HepG2 (cell line): ENCODE data around the gene VPS13D. TPM values are rescaled to one million over a fixed set of nuclear protein-coding genes. Genes with fewer than 3 reads are reported as not detected.

Experiments used
- DMAP1 ChIP-seq: IDR thresholded peaks from 2 replicates; pipeline ENCODE4 v1.6.1; 2016
- E2F2 ChIP-seq: sonication (generic); formaldehyde crosslinking; IDR thresholded peaks from 2 replicates; pipeline ENCODE4 v1.4.0; 2020; ENCODE audit warnings: missing genetic modification reagents, borderline replicate concordance
- HNF4G ChIP-seq, 2 experiments: sonication (generic) in 1 of 2; formaldehyde crosslinking in 1 of 2; IDR thresholded peaks; 2 replicates each; pipeline versions ENCODE4 v1.4.0 to v1.6.1; 2011 to 2020; ENCODE audit warnings: borderline replicate concordance in 2 of 2, low read depth in 2 of 2, mild to moderate bottlenecking in 2 of 2, low read length in 1 of 2, missing genetic modification reagents in 1 of 2, moderate library complexity in 1 of 2
- KDM6A ChIP-seq: IDR thresholded peaks from 2 replicates; pipeline ENCODE4 v1.6.1; 2016; ENCODE audit warnings: low read depth
- MLX ChIP-seq: IDR thresholded peaks from 2 replicates; pipeline ENCODE4 v1.6.1; 2016
- PAX8 ChIP-seq: sonication (generic); formaldehyde crosslinking; IDR thresholded peaks from 2 replicates; pipeline ENCODE4 v1.8.0; 2022; ENCODE audit warnings: mild to moderate bottlenecking, missing genetic modification reagents, borderline replicate concordance
- PHF8 ChIP-seq: sonication (generic); formaldehyde crosslinking; IDR thresholded peaks from 2 replicates; pipeline ENCODE4 v1.5.0; 2020; ENCODE audit warnings: missing genetic modification reagents
- REL ChIP-seq: sonication (generic); formaldehyde crosslinking; conservative IDR thresholded peaks from 2 replicates; pipeline ENCODE4 v1.8.0; 2022; ENCODE audit warnings: mild to moderate bottlenecking, missing genetic modification reagents, moderate library complexity
- SALL2 ChIP-seq: sonication (generic); formaldehyde crosslinking; IDR thresholded peaks from 2 replicates; pipeline ENCODE4 v1.8.1; 2023; ENCODE audit warnings: mild to moderate bottlenecking, missing genetic modification reagents, inconsistent platforms
- TCF12 ChIP-seq, 2 experiments: fragments of 450-650 bp in 1 of 2; sonication (generic) in 1 of 2; formaldehyde crosslinking in 1 of 2; IDR thresholded peaks; 2 replicates each; pipeline versions ENCODE4 v1.6.1 to v1.8.0; 2017 to 2022; ENCODE audit warnings: antibody characterized with exemption in 1 of 2, mild to moderate bottlenecking in 1 of 2, missing genetic modification reagents in 1 of 2, moderate library complexity in 1 of 2
- WIZ ChIP-seq: sonication (generic); formaldehyde crosslinking; IDR thresholded peaks from 2 replicates; pipeline ENCODE4 v1.5.1; 2020; ENCODE audit warnings: mild to moderate bottlenecking, missing genetic modification reagents
- ZNF260 ChIP-seq: sonication (generic); formaldehyde crosslinking; IDR thresholded peaks from 2 replicates; pipeline ENCODE4 v1.4.0; 2020; ENCODE audit warnings: missing genetic modification reagents, low read depth, mild to moderate bottlenecking, borderline replicate concordance
- ZNF264 ChIP-seq: sonication (generic); formaldehyde crosslinking; IDR thresholded peaks from 2 replicates; pipeline ENCODE4 v1.4.0; 2020; ENCODE audit warnings: missing genetic modification reagents
- ZNF549 ChIP-seq: sonication (generic); formaldehyde crosslinking; IDR thresholded peaks from 2 replicates; pipeline ENCODE4 v1.5.0; 2020; ENCODE audit warnings: missing genetic modification reagents
- ZNF614 ChIP-seq: IDR thresholded peaks from 2 replicates; pipeline ENCODE4 v1.6.1; 2018; ENCODE audit warnings: missing biosample characterization, missing genetic modification reagents, inconsistent platforms, borderline replicate concordance
- polyA plus RNA-seq, 8 experiments: library from polyadenylated mRNA; depleted of rRNA in 3 of 8; stranded (reverse) in 7 of 8; unstranded in 1 of 8; fragments of >200 nt; fragmentation: Illumina TruSeq in 4 of 8; extraction: Trizol in 4 of 8; gene quantifications; 2 replicates each; pipeline versions ENCODE4 v1.2.1 to v1.2.3, GENCODE V29; 2011 to 2016; ENCODE audit warnings: low read depth in 4 of 8, missing spikeins in 1 of 8, mixed read lengths in 1 of 8; ENCODE audit not compliant: insufficient read depth in 1 of 8
- total RNA-seq, 5 experiments: library from RNA; depleted of rRNA; stranded (reverse); fragments of >200 nt; fragmentation: Illumina TruSeq; extraction: Trizol; gene quantifications; 2 replicates each; pipeline ENCODE4 v1.2.3, GENCODE V29; 2016; ENCODE audit warnings: low read depth in 1 of 5
- TF ChIP-seq, protein P1 (sequence below): sonication (generic); formaldehyde crosslinking; IDR thresholded peaks from 2 replicates; pipeline ENCODE4 v1.5.0; 2020; ENCODE audit warnings: missing genetic modification reagents
- TF ChIP-seq, protein P2 (sequence below): sonication (generic); formaldehyde crosslinking; IDR thresholded peaks from 2 replicates; pipeline ENCODE4 v1.4.0; 2020; ENCODE audit warnings: low read depth, mild to moderate bottlenecking, missing genetic modification reagents
- TF ChIP-seq, protein P3 (sequence below), 2 experiments: IDR thresholded peaks; 2 replicates each; pipeline ENCODE4 v1.6.1; 2011 to 2012; ENCODE audit warnings: low read length in 2 of 2, borderline replicate concordance in 1 of 2, low read depth in 1 of 2, mild to moderate bottlenecking in 1 of 2, moderate library complexity in 1 of 2

VPS13D gene
- total and polyA plus RNA-seq, 2 of the 13 experiments (the other 11 are each of a cell fraction or from before 2014, with no cell fraction given): 8.6 to 13.9 TPM

- TF ChIP-seq, protein P1, sequence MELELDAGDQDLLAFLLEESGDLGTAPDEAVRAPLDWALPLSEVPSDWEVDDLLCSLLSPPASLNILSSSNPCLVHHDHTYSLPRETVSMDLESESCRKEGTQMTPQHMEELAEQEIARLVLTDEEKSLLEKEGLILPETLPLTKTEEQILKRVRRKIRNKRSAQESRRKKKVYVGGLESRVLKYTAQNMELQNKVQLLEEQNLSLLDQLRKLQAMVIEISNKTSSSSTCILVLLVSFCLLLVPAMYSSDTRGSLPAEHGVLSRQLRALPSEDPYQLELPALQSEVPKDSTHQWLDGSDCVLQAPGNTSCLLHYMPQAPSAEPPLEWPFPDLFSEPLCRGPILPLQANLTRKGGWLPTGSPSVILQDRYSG: no peak
- TF ChIP-seq KDM6A (CRISPR knock-in tag) (peak; percentile 53), ZNF549 (CRISPR knock-in tag) (no peak), E2F2 (no peak), ZNF614 (CRISPR knock-in tag) (peak; percentile 78), ZNF260 (CRISPR knock-in tag) (no peak), TCF12 (IDR thresholded peaks at IDR 0.05) (no peak), TCF12 (CRISPR knock-in tag; IDR thresholded peaks at IDR 0.05) (peak; percentile 91; the same call in 1 of the 2 replicates), HNF4G (IDR thresholded peaks at IDR 0.05; ENCODE audit: borderline replicate concordance, low read depth, low read length) (no peak), HNF4G (CRISPR knock-in tag; IDR thresholded peaks at IDR 0.05; ENCODE audit: borderline replicate concordance, low read depth) (peak; percentile 58; the same call in 1 of the 2 replicates), WIZ (no peak), ZNF264 (CRISPR knock-in tag) (peak; percentile 82), PHF8 (CRISPR knock-in tag) (peak; percentile 58), REL (CRISPR knock-in tag) (no peak), SALL2 (CRISPR knock-in tag) (0 out of 2 replicates have a peak, but pooled peaks have one; percentile 38), PAX8 (no peak), MLX (CRISPR knock-in tag) (peak; percentile 57; the same call in 1 of the 2 replicates), DMAP1 (CRISPR knock-in tag) (peak; percentile 85)
- TF ChIP-seq, protein P2, sequence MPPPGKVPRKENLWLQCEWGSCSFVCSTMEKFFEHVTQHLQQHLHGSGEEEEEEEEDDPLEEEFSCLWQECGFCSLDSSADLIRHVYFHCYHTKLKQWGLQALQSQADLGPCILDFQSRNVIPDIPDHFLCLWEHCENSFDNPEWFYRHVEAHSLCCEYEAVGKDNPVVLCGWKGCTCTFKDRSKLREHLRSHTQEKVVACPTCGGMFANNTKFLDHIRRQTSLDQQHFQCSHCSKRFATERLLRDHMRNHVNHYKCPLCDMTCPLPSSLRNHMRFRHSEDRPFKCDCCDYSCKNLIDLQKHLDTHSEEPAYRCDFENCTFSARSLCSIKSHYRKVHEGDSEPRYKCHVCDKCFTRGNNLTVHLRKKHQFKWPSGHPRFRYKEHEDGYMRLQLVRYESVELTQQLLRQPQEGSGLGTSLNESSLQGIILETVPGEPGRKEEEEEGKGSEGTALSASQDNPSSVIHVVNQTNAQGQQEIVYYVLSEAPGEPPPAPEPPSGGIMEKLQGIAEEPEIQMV (CRISPR knock-in tag): no peak; the same call in 1 of the 2 replicates
- TF ChIP-seq, protein P3, sequence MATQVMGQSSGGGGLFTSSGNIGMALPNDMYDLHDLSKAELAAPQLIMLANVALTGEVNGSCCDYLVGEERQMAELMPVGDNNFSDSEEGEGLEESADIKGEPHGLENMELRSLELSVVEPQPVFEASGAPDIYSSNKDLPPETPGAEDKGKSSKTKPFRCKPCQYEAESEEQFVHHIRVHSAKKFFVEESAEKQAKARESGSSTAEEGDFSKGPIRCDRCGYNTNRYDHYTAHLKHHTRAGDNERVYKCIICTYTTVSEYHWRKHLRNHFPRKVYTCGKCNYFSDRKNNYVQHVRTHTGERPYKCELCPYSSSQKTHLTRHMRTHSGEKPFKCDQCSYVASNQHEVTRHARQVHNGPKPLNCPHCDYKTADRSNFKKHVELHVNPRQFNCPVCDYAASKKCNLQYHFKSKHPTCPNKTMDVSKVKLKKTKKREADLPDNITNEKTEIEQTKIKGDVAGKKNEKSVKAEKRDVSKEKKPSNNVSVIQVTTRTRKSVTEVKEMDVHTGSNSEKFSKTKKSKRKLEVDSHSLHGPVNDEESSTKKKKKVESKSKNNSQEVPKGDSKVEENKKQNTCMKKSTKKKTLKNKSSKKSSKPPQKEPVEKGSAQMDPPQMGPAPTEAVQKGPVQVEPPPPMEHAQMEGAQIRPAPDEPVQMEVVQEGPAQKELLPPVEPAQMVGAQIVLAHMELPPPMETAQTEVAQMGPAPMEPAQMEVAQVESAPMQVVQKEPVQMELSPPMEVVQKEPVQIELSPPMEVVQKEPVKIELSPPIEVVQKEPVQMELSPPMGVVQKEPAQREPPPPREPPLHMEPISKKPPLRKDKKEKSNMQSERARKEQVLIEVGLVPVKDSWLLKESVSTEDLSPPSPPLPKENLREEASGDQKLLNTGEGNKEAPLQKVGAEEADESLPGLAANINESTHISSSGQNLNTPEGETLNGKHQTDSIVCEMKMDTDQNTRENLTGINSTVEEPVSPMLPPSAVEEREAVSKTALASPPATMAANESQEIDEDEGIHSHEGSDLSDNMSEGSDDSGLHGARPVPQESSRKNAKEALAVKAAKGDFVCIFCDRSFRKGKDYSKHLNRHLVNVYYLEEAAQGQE (IDR thresholded peaks at IDR 0.05; ENCODE audit: borderline replicate concordance in 1 of 2, low read depth in 1 of 2, low read length in 2 of 2): 0 out of 4 replicates have a peak, but pooled peaks of 1 of the 2 experiments have one; percentile 41
Measured at GRCh38 chr1:12477936-12478611, 248.2 kb downstream of the VPS13D start (continued).
